Thyroid gland (tissue), 4 donors: Measurements from ENCODE around the gene PRKCD.

Source experiments
- POLR2A ChIP-seq, 2 donors: fragments of 450-650 bp; IDR thresholded peaks; one replicate each; pipeline ENCODE4 v1.6.1; 2017; ENCODE audit warnings: antibody characterized with exemption in 2 of 2, mild to moderate bottlenecking in 2 of 2, moderate library complexity in 1 of 2
- TF ChIP-seq, protein P1 (sequence below), 6 experiments: fragments of 200-600 bp in 3 of 6; fragments of 450-650 bp in 3 of 6; sonication (generic) in 3 of 6; IDR thresholded peaks; one replicate each; pipeline ENCODE4 v1.5.1; 2016 to 2019; ENCODE audit warnings: antibody characterized with exemption in 6 of 6, mild to moderate bottlenecking in 2 of 6, inconsistent platforms in 1 of 6, moderate library complexity in 1 of 6

DNA sequence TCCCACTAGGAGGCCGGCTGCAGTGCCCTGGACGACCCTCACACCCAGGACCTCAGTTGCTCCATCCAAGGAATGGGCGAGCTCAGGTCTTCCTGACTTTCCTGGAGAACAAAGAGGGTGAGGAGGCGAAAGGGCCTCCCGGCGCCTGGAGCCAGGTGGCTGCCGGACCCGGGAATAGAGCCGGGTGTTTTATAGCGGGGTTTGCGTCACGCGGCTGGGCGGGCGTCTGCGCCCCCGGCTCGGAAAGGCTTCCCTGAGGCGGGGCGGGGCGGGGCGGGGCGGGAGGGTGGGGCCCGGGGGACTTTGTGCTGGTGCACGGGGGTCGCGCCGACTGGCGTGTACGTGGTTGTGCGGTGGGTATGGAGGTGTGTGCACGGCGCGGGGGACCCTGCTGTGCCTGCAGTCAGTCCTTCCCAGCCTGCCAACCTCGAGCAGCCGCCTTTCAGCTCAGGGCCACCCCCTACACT lies 4.6 kb upstream of the PRKCD start:
- TF ChIP-seq, protein P1, sequence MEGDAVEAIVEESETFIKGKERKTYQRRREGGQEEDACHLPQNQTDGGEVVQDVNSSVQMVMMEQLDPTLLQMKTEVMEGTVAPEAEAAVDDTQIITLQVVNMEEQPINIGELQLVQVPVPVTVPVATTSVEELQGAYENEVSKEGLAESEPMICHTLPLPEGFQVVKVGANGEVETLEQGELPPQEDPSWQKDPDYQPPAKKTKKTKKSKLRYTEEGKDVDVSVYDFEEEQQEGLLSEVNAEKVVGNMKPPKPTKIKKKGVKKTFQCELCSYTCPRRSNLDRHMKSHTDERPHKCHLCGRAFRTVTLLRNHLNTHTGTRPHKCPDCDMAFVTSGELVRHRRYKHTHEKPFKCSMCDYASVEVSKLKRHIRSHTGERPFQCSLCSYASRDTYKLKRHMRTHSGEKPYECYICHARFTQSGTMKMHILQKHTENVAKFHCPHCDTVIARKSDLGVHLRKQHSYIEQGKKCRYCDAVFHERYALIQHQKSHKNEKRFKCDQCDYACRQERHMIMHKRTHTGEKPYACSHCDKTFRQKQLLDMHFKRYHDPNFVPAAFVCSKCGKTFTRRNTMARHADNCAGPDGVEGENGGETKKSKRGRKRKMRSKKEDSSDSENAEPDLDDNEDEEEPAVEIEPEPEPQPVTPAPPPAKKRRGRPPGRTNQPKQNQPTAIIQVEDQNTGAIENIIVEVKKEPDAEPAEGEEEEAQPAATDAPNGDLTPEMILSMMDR (IDR thresholded peaks at IDR 0.05) = no peak
- TF ChIP-seq POLR2A (IDR thresholded peaks at IDR 0.05) = peak in 1 of 2 donors; percentile 50
